Heart left ventricle (tissue), 13 donors: ENCODE measurements around the gene NHLRC4.

Source experiments
- CTCF ChIP-seq, 12 donors: fragments of 200-600 bp; sonication (generic) in 4 of 12; IDR thresholded peaks; one replicate each; pipeline versions ENCODE4 v1.5.0 to v1.8.0; 2018 to 2022; ENCODE audit warnings: antibody characterized with exemption in 12 of 12, mild to moderate bottlenecking in 5 of 12
- POLR2A ChIP-seq, 2 donors: fragments of 450-650 bp; IDR thresholded peaks; one replicate each; pipeline ENCODE4 v1.6.1; 2017; ENCODE audit warnings: antibody characterized with exemption in 2 of 2, mild to moderate bottlenecking in 2 of 2, moderate library complexity in 2 of 2
- donor health status: ischemic (EF 13 %, LVEDD 7.1; RV severe dilation, severe dysfunction).
- donor health status: DM: no; HTN: yes; CAD: no.
- donor health status: DM: no; HTN: no; CAD: no.
- donor health status: ischemic (EF 25% LVEDD 6.9; RV normal size, moderate dysfunction).
- donor health status: ischemic (EF 25% LVEDD 5.7; RV mildly dilated, moderate dysfunction).
- donor health status: ischemic (EF 35%, LVEDD 5.7; RV mildly dilated, moderate dysfunction).
- donor health status: nonischemic (EF 11% LVEDD 7.7; RV severe dilation, severe dysfunction).
- donor health status: DM: yes; HTN: yes; CAD: no.
- donor health status: PGD.
- donor health status: ischemic (EF 29% LVEDD 5.4; RV normal size, mild dysfunction).
- donor health status: nonischemic (EF 23%, LVEDD 6.1; RV moderate dilation, normal function).

- TF ChIP-seq CTCF (IDR thresholded peaks at IDR 0.05) (no peak), POLR2A (IDR thresholded peaks at IDR 0.05) (no peak)
Measured at GRCh38 chr16:549544-550263, 17.1 kb upstream of the NHLRC4 start.
